Thyroid gland (tissue), 4 donors: ENCODE data around the gene DDB1.

ENCODE experiments used
- CTCF ChIP-seq, 6 experiments: fragments of 200-600 bp in 3 of 6; fragments of 450-650 bp in 3 of 6; sonication (generic) in 3 of 6; IDR thresholded peaks; one replicate each; pipeline ENCODE4 v1.5.1; 2016 to 2019; ENCODE audit warnings: antibody characterized with exemption in 6 of 6, mild to moderate bottlenecking in 2 of 6, inconsistent platforms in 1 of 6, moderate library complexity in 1 of 6
- POLR2A ChIP-seq, 2 donors: fragments of 450-650 bp; IDR thresholded peaks; one replicate each; pipeline ENCODE4 v1.6.1; 2017; ENCODE audit warnings: antibody characterized with exemption in 2 of 2, mild to moderate bottlenecking in 2 of 2, moderate library complexity in 1 of 2

GRCh38 chr11:61359516-61359915 is 26.6 kb upstream of the DDB1 start:
- TF ChIP-seq CTCF (IDR thresholded peaks at IDR 0.05): no peak
- no peak for TF ChIP-seq POLR2A (IDR thresholded peaks at IDR 0.05)
